ENCODE data around the gene CCDC33. TPM values are rescaled to one million over a fixed set of nuclear protein-coding genes. Genes with fewer than 3 reads are reported as not detected.

Gene CCDC33
- total and polyA plus RNA-seq, 10 of the 15 experiments (the other 5 are each of a cell fraction or from before 2014, with no cell fraction given): 0.57 to 5.8 (median 4.3) TPM

- intact Hi-C loops (cut with micrococcal nuclease; ENCODE audit: unreplicated experiment): no loop called here
- no TSS peak for BruUV-seq (replicated peaks)
- CTCF ChIA-PET: interaction anchor here (0.5 kb wide), 1 partner anchor 516 kb away, joined by 3 read pairs; no protein-coding TSS in a partner anchor
- SMC1A ChIA-PET (ENCODE audit: uncharacterized antibody, unreplicated experiment): no interaction called here
- H3K79me2 ChIP-seq (ENCODE audit: control insufficient read depth, insufficient read depth, low read length): no peaks in the 10 kb centered on the region
- RAD21 ChIA-PET (ENCODE audit: unreplicated experiment): no interaction called here
- no peak overlapping the region for H3K27ac ChIP-seq (ENCODE audit: control insufficient read depth, insufficient read depth)
- POLR2A ChIA-PET: interaction anchor here (0.5 kb wide), 1 partner anchor 52 kb away, joined by 3 read pairs; no protein-coding TSS in a partner anchor
- H3K27me3 ChIP-seq (replicated peaks in 1 of 2; ENCODE audit: control insufficient read depth in 2 of 2, insufficient read depth in 2 of 2, low read length in 1 of 2): no peaks in the 10 kb centered on the region; a peak in 1 of 4 replicates
- H3K4me3 ChIP-seq: no peak overlapping the region
- DNase-seq (ENCODE audit: low read depth, low spot score) (no peak), ATAC-seq (no peak), FAIRE-seq (no peak)
- H3K4me2 ChIP-seq (ENCODE audit: control insufficient read depth, insufficient read depth): no peak overlapping the region
- no peaks in the 10 kb centered on the region for H3K9me3 ChIP-seq (replicated peaks; ENCODE audit: control insufficient read depth, insufficient read depth, low read length)
- no peaks in the 10 kb centered on the region for H3K36me3 ChIP-seq (ENCODE audit: control insufficient read depth in 2 of 2, insufficient read depth in 2 of 2, low read length in 1 of 2)
- WGBS (ENCODE audit: insufficient coverage, insufficient replicate concordance, low lambda C conversion rate, missing lambda C conversion rate): 51% methylated on average over 6 of the region's 6 CpGs
- H3K4me1 ChIP-seq (ENCODE audit: control insufficient read depth, insufficient read depth, low read length): no peaks in the 10 kb centered on the region
- in situ Hi-C loops (cut with MboI): no loop called here
- H4K20me1 ChIP-seq (ENCODE audit: control insufficient read depth, insufficient read depth): no peaks in the 10 kb centered on the region
- no peak overlapping the region for H3K9ac ChIP-seq (ENCODE audit: control insufficient read depth, insufficient read depth, low read length)
- H2AFZ ChIP-seq (ENCODE audit: control insufficient read depth, low read depth, low read length): no peak overlapping the region
- no peak for TF ChIP-seq CEBPZ (IDR thresholded peaks at IDR 0.05; ENCODE audit: low read depth, low read length)
- TF ChIP-seq IKZF2 (IDR thresholded peaks at IDR 0.05): no peak
- no peak for TF ChIP-seq RB1 (IDR thresholded peaks at IDR 0.05; ENCODE audit: borderline replicate concordance)
- TF ChIP-seq SP1 (IDR thresholded peaks at IDR 0.05; ENCODE audit: low read depth, low read length): no peak
- no peak for TF ChIP-seq SREBF2 (IDR thresholded peaks at IDR 0.05; ENCODE audit: low read length)
- TF ChIP-seq, protein P1, sequence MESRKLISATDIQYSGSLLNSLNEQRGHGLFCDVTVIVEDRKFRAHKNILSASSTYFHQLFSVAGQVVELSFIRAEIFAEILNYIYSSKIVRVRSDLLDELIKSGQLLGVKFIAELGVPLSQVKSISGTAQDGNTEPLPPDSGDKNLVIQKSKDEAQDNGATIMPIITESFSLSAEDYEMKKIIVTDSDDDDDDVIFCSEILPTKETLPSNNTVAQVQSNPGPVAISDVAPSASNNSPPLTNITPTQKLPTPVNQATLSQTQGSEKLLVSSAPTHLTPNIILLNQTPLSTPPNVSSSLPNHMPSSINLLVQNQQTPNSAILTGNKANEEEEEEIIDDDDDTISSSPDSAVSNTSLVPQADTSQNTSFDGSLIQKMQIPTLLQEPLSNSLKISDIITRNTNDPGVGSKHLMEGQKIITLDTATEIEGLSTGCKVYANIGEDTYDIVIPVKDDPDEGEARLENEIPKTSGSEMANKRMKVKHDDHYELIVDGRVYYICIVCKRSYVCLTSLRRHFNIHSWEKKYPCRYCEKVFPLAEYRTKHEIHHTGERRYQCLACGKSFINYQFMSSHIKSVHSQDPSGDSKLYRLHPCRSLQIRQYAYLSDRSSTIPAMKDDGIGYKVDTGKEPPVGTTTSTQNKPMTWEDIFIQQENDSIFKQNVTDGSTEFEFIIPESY (IDR thresholded peaks at IDR 0.05): no peak
- TF ChIP-seq EP300 (IDR thresholded peaks at IDR 0.05; ENCODE audit: borderline replicate concordance in 1 of 2, control insufficient read depth in 1 of 2, low read depth in 2 of 2, low read length in 2 of 2): no peak
- TF ChIP-seq FOXK2 (IDR thresholded peaks at IDR 0.05): no peak
- no peak for TF ChIP-seq SIN3A (IDR thresholded peaks at IDR 0.05; ENCODE audit: low read depth, low read length)
- TF ChIP-seq, protein P2, sequence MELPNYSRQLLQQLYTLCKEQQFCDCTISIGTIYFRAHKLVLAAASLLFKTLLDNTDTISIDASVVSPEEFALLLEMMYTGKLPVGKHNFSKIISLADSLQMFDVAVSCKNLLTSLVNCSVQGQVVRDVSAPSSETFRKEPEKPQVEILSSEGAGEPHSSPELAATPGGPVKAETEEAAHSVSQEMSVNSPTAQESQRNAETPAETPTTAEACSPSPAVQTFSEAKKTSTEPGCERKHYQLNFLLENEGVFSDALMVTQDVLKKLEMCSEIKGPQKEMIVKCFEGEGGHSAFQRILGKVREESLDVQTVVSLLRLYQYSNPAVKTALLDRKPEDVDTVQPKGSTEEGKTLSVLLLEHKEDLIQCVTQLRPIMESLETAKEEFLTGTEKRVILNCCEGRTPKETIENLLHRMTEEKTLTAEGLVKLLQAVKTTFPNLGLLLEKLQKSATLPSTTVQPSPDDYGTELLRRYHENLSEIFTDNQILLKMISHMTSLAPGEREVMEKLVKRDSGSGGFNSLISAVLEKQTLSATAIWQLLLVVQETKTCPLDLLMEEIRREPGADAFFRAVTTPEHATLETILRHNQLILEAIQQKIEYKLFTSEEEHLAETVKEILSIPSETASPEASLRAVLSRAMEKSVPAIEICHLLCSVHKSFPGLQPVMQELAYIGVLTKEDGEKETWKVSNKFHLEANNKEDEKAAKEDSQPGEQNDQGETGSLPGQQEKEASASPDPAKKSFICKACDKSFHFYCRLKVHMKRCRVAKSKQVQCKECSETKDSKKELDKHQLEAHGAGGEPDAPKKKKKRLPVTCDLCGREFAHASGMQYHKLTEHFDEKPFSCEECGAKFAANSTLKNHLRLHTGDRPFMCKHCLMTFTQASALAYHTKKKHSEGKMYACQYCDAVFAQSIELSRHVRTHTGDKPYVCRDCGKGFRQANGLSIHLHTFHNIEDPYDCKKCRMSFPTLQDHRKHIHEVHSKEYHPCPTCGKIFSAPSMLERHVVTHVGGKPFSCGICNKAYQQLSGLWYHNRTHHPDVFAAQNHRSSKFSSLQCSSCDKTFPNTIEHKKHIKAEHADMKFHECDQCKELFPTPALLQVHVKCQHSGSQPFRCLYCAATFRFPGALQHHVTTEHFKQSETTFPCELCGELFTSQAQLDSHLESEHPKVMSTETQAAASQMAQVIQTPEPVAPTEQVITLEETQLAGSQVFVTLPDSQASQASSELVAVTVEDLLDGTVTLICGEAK (IDR thresholded peaks at IDR 0.05; ENCODE audit: borderline replicate concordance): no peak
- TF ChIP-seq, protein P3, sequence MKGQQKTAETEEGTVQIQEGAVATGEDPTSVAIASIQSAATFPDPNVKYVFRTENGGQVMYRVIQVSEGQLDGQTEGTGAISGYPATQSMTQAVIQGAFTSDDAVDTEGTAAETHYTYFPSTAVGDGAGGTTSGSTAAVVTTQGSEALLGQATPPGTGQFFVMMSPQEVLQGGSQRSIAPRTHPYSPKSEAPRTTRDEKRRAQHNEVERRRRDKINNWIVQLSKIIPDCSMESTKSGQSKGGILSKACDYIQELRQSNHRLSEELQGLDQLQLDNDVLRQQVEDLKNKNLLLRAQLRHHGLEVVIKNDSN (IDR thresholded peaks at IDR 0.05; ENCODE audit: borderline replicate concordance, extremely low read length, insufficient read depth, low read depth, low read length): no peak
- no peak for TF ChIP-seq ZNF274 (IDR thresholded peaks at IDR 0.05; ENCODE audit: insufficient read depth, insufficient read length)
- no peak for TF ChIP-seq EED (IDR thresholded peaks at IDR 0.05; ENCODE audit: low read depth)
- no peak for TF ChIP-seq DPF2 (IDR thresholded peaks at IDR 0.05)
- TF ChIP-seq WRNIP1 (IDR thresholded peaks at IDR 0.05; ENCODE audit: borderline replicate concordance, low read depth, low read length): no peak
- no peak for TF ChIP-seq JUNB (IDR thresholded peaks at IDR 0.05)
Observed at GRCh38 chr15:74252291-74252690, 16.2 kb downstream of the CCDC33 start.

Measured in GM12878 (cell line).